Activated naive CD4-positive, alpha-beta T cell treated with Interleukin-2 at 50 U/mL for 16 hours (primary cell): ENCODE data around the gene MTRFR.

Experiments used
- DNase-seq: peaks from one replicate; pipeline ENCODE4 v3.0.0-alpha.2; 2020

Gene MTRFR

GRCh38 chr12:123271001-123271668, 37.9 kb downstream of the MTRFR start:
- peak; percentile 79 for DNase-seq

DNA sequence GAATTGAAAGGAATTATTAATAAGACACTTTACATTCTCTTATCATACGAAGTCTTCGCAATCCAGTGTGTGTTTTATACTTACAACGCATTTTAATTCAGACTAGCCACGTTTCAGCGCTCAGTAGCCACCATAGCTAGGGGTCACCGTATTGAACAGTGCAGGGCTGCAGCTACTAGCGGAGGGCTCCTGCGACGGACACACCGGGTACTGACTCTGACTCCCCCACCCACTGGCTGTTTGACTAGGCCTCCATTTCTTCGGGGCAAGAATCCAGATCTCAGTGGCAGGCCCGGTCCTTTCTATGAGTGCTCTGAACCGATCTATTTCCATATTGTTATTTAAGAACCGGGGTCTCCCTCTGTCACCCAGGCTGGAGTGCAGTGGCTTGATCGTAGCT, 39.9 kb downstream of the MTRFR start:
- DNase-seq = no peak

DNA sequence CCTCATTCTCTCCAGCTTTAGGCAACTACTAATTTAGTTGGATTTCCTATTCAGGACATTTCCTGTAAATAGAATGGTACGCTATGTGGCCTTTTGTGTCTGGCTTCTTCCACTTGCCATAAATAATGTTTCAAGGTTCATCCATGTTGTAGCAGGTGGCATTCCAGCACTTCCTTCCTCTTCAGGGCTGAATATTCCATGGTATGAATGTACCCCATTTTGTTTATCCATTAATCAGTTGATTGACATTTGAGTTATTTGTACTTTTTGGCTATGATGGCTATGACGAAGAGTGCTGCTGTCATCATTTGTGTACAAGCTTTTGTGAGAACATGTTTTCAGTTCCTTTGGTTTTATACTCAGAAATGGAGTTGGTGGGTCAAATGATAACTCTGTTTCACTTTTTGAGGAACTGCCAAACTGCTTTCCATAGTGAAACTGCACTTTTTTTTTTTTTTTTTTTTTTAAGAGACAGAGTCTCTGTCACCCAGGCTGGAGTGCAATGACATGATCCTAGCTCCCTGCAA, 44.9 kb downstream of the MTRFR start:
- DNase-seq = no peak

GRCh38 chr12:123280971-123281370, 47.7 kb downstream of the MTRFR start:
- no peak for DNase-seq

- no peak for DNase-seq
Observed at GRCh38 chr12:123282111-123282510, 48.9 kb downstream of the MTRFR start.

- DNase-seq = no peak
Observed at GRCh38 chr12:123283461-123283860, 50.2 kb downstream of the MTRFR start.

GRCh38 chr12:123284669-123285068, 51.4 kb downstream of the MTRFR start:
- DNase-seq = no peak

DNA sequence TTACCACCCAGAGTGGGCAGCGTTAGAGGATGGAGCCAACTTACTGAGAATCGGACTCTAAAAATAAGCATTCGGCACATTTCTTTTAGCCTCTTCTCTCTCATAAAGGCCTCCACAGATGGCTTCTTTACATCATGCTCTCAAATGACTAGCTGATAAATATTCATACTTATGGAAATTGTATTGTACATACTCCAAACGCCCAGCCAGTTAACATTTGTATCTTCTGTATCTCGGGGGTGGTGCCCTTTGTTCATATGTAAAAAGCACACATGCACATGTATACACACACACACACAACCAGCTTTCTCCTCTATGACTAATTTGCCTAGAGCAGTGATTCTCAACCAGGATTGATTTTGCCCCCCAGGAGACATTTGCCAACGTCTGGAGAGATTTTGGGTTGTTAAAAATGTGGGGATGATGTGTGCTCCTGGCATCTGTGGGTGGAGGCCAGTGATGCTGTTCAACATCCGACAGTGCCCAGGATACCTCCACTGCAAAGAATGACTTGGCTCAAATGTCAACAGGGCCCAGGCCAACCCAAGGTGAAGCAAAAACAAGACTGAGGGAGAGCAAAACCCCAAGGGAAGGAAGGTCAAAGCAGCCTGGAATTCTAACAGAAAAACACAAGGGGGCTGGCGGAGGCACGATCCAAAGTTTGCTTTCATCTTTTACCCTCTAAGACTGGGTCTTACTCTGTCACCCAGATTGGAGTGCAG, 53.6 kb downstream of the MTRFR start:
- no peak for DNase-seq

DNA sequence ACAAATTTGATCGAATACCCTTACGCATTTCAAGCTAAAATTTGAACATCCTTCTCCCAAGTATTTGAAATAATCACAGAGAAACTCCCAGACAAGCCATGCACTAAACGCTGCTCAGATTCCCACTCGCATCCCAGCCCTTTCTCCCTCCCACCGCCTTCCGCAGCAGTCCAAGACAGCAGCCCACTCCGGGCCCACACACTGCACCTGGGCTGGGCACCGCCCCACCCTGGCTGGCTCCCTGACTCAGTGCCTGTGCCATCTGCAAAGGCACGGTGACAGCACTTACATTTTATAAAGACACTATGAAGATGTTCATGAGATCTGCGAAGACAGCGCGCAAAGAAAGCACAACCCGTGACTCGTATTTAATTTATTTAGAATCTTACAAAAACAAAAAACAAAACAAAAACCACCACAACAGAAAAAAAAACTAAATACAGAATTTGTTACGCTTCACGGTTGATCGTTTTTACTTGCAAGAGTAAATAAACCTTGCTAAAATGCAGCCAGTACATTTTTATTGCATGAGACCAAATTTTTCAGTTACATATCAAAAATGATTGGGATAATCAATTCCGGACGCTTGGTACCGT, 55.6 kb downstream of the MTRFR start:
- no peak for DNase-seq

- no peak for DNase-seq
Observed at GRCh38 chr12:123289911-123290310, 56.7 kb downstream of the MTRFR start.

DNA sequence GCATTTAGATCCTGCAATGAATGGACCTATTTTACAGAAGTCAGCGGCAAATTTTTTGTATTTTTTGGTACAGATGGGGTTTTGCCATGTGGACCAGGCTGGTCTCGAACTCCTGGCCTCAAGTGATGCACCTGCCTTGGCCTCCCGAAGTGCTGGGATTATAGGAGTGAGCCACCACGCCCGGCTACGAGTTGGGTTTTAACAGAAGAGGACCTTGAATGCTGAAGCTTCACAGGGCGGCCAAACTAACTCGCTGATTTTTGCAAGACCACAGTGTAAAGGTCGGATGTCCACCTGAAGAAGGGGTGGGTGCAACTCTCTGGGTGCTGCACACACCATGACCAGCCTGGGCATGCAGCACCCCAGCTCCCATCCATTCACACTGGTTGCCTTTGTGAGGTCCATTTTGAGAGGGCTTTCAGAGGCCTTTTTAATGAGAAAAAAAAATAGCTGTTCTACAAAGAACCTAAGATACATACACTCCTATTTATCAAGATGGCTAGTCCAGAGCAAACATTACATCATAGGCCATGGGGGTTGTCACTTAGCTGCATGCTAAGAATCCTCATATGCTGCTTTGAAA, 60.0 kb downstream of the MTRFR start:
- DNase-seq = no peak

DNA sequence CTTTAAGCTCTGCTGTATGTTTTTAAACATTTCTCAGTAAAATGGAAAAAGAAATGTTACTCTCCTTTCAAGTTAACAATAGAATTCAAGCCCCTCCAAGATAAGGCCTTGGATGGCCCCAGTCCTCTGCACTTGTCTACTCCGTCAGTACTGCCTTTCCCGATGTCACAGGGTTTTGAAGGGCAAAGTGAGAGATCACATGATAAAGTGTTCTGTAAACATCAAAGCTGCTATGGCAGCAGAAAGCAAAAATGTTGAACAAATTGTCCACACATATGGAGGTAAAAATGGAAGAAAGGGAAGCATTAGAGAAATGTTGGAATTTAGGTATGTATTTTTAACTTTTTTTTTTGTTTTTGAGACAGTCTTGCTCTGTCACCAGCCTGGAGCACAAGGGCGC, 71.9 kb downstream of the MTRFR start:
- no peak for DNase-seq

DNA sequence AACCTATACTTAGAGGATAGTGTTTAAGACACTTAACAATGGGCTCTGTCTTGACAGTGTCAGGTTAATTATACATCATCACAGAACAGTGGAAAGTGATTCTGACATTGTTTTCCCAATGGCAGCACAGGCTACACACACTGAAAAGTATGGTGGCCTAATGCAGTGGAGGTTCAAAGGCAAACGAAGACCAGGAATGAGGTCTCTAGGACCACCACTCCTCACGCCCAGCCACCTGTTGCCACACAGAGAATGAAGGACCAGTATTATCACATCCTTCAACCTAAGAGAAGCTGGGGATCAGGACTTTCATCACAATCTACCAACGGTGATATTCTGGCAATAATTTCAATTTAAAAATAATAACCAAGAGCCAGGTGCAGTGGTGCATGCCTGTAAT, 73.0 kb downstream of the MTRFR start:
- no peak for DNase-seq
